Liver (tissue), 9 donors: ENCODE data around the gene HCRT. TPM values are rescaled to one million over a fixed set of nuclear protein-coding genes. Genes with fewer than 3 reads are reported as not detected.

ENCODE experiments used
- DNase-seq: peaks from one replicate; pipeline ENCODE4 v3.0.0-alpha.2; 2017; ENCODE audit warnings: low spot score
- H3K27ac ChIP-seq, 2 donors: one replicate each; pipeline ENCODE4 v1.7.0; 2013; ENCODE audit warnings: inconsistent platforms in 2 of 2, low read length in 2 of 2, control low read depth in 1 of 2, low read depth in 1 of 2, mild to moderate bottlenecking in 1 of 2
- H3K27me3 ChIP-seq, 4 donors: one replicate each; pipeline versions ENCODE4 v1.6.1 to v1.7.0; 2013; ENCODE audit warnings: low read length in 3 of 4, inconsistent platforms in 1 of 4, mild to moderate bottlenecking in 1 of 4, moderate library complexity in 1 of 4; ENCODE audit not compliant: control insufficient read depth in 4 of 4, insufficient read depth in 4 of 4
- H3K36me3 ChIP-seq, 4 donors: one replicate each; pipeline versions ENCODE4 v1.6.1 to v1.7.0; 2013; ENCODE audit warnings: low read length in 3 of 4, mild to moderate bottlenecking in 3 of 4, low read depth in 1 of 4, moderate library complexity in 1 of 4; ENCODE audit not compliant: control insufficient read depth in 4 of 4, insufficient read depth in 3 of 4
- H3K4me1 ChIP-seq, 4 donors: one replicate each; pipeline versions ENCODE4 v1.6.1 to v1.7.0; 2013; ENCODE audit warnings: low read length in 3 of 4, mild to moderate bottlenecking in 3 of 4, moderate library complexity in 1 of 4; ENCODE audit not compliant: control insufficient read depth in 4 of 4, insufficient read depth in 4 of 4
- H3K4me3 ChIP-seq, 3 donors: one replicate each; pipeline versions ENCODE4 v1.6.1 to v1.7.0; 2013; ENCODE audit warnings: low read length in 3 of 3, control low read depth in 1 of 3, low read depth in 1 of 3, mild to moderate bottlenecking in 1 of 3
- H3K9ac ChIP-seq, 2 donors: one replicate each; pipeline ENCODE4 v1.7.0; 2013; ENCODE audit warnings: low read length in 2 of 2, mild to moderate bottlenecking in 2 of 2, moderate library complexity in 2 of 2, control low read depth in 1 of 2, low read depth in 1 of 2
- H3K9me3 ChIP-seq, 4 donors: one replicate each; pipeline versions ENCODE4 v1.6.1 to v1.7.0; 2013; ENCODE audit warnings: low read length in 3 of 4; ENCODE audit not compliant: control insufficient read depth in 4 of 4
- FOXA2 ChIP-seq: IDR thresholded peaks from 2 replicates; pipeline ENCODE4 v1.6.1; 2016; ENCODE audit warnings: antibody characterized with exemption
- GABPA ChIP-seq, 2 donors: IDR thresholded peaks in 1 of 2; conservative IDR thresholded peaks in 1 of 2; 2 replicates each; pipeline ENCODE4 v1.6.1; 2016; ENCODE audit warnings: antibody characterized with exemption in 2 of 2, mild to moderate bottlenecking in 1 of 2, moderate library complexity in 1 of 2
- HNF4A ChIP-seq, 2 donors: conservative IDR thresholded peaks; 2 replicates each; pipeline ENCODE4 v1.6.1; 2016; ENCODE audit warnings: antibody characterized with exemption in 2 of 2, mild to moderate bottlenecking in 2 of 2
- HNF4G ChIP-seq: IDR thresholded peaks from 2 replicates; pipeline ENCODE4 v1.6.1; 2016; ENCODE audit warnings: antibody characterized with exemption
- JUND ChIP-seq, 2 donors: IDR thresholded peaks; 2 replicates each; pipeline ENCODE4 v1.6.1; 2016; ENCODE audit warnings: antibody characterized with exemption in 2 of 2
- RAD21 ChIP-seq, 2 donors: IDR thresholded peaks; 2 replicates each; pipeline ENCODE4 v1.6.1; 2016; ENCODE audit warnings: antibody characterized with exemption in 2 of 2, mild to moderate bottlenecking in 2 of 2
- RXRA ChIP-seq, 2 donors: IDR thresholded peaks; 2 replicates each; pipeline ENCODE4 v1.6.1; 2017 to 2018; ENCODE audit warnings: antibody characterized with exemption in 2 of 2, mild to moderate bottlenecking in 1 of 2
- SP1 ChIP-seq: IDR thresholded peaks from 2 replicates; pipeline ENCODE4 v1.6.1; 2018; ENCODE audit warnings: antibody characterized with exemption, mild to moderate bottlenecking
- TAF1 ChIP-seq: conservative IDR thresholded peaks from 2 replicates; pipeline ENCODE4 v1.6.1; 2016; ENCODE audit warnings: antibody characterized with exemption, mild to moderate bottlenecking
- YY1 ChIP-seq: IDR thresholded peaks from 2 replicates; pipeline ENCODE4 v1.6.1; 2016; ENCODE audit warnings: antibody characterized with exemption, mild to moderate bottlenecking
- WGBS: extraction: QIAGEN DNeasy Blood & Tissue Kit; methylation state at CpG from one replicate; pipeline ENCODE4 v1.1.7; 2013; 5-methylcytosine and 5-hydroxymethylcytosine counted together
- polyA plus RNA-seq, 2 donors: library from polyadenylated mRNA; stranded (reverse) in 1 of 2; unstranded in 1 of 2; fragments of 200-250 nt in 1 of 2; fragments of >200 nt in 1 of 2; fragmentation: Nextera tagmentation in 1 of 2; extraction: Ambion mirVana in 1 of 2; gene quantifications; one replicate each; pipeline versions ENCODE4 v1.2.1 to v1.2.3, GENCODE V29; 2013 to 2015
- total RNA-seq, 2 donors: library from RNA; depleted of rRNA; stranded (reverse); fragments of >200 nt; gene quantifications; one replicate each; pipeline ENCODE4 v1.2.3, GENCODE V29; 2014
- TF ChIP-seq, protein P1 (sequence below): IDR thresholded peaks from 2 replicates; pipeline ENCODE4 v1.6.1; 2016; ENCODE audit warnings: antibody characterized with exemption
- TF ChIP-seq, protein P2 (sequence below): fragments of 150-350 bp; IDR thresholded peaks from 2 replicates; pipeline ENCODE4 v1.5.1; 2017; ENCODE audit warnings: improper control_type of control experiment, low read depth, low read length; ENCODE audit not compliant: missing input control
- TF ChIP-seq, protein P3 (sequence below): IDR thresholded peaks from 2 replicates; pipeline ENCODE4 v1.6.1; 2016; ENCODE audit warnings: antibody characterized with exemption
- TF ChIP-seq, protein P4 (sequence below): IDR thresholded peaks from 2 replicates; pipeline ENCODE4 v1.6.1; 2016; ENCODE audit warnings: antibody characterized with exemption, mild to moderate bottlenecking
- donor health status: healthy.
- donor health status: healthy.
- donor health status: healthy.
- donor health status: healthy.
- donor health status: healthy.

HCRT gene
- total and polyA plus RNA-seq, 4 donors, result not detected

DNA sequence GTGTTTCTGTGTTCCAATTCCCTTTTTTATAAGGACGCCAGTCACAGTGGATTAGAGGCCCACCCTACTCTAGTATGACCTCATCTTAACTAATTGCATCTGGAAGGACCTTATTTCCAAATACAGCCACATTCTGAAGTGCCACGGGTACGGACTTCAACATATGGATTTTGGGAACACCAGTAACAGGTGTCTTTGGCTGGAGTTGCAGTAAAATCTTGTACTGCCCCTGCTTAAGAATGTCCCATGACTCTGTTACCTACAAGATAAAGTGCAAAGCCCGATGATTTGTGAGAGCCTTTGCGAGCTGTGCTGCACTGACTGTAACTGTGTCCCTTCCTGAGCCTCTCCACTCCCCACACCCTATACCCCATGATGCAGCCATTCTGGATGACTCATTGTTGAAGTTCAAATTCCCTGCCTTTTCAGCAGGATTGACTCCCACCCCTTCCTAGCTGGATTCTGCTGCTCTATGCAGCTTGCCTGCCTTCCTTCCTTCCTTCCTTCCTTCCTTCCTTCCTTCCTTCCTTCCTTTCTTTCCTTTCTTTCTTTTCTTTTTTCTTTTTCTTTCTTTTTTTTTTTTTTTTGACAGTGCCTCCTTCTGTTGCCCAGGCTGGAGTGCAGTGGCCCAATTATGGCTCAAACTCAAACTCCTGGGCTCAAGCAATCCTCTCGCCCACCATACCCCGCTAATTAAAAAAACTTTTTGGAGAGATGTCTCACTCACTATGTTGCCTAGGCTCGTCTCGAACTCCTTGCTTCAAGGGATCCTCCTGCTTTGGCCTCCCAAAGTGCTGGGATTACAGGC is 2.1 kb downstream of the HCRT start (continued):
- TF ChIP-seq HNF4A (conservative IDR thresholded peaks at IDR 0.05) (no peak), GABPA (IDR thresholded peaks at IDR 0.05 in 1 of 2, conservative IDR thresholded peaks at IDR 0.05 in 1 of 2) (no peak), TAF1 (no peak)
- TF ChIP-seq, protein P1, sequence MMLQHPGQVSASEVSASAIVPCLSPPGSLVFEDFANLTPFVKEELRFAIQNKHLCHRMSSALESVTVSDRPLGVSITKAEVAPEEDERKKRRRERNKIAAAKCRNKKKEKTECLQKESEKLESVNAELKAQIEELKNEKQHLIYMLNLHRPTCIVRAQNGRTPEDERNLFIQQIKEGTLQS, result no peak
- TF ChIP-seq, protein P2, sequence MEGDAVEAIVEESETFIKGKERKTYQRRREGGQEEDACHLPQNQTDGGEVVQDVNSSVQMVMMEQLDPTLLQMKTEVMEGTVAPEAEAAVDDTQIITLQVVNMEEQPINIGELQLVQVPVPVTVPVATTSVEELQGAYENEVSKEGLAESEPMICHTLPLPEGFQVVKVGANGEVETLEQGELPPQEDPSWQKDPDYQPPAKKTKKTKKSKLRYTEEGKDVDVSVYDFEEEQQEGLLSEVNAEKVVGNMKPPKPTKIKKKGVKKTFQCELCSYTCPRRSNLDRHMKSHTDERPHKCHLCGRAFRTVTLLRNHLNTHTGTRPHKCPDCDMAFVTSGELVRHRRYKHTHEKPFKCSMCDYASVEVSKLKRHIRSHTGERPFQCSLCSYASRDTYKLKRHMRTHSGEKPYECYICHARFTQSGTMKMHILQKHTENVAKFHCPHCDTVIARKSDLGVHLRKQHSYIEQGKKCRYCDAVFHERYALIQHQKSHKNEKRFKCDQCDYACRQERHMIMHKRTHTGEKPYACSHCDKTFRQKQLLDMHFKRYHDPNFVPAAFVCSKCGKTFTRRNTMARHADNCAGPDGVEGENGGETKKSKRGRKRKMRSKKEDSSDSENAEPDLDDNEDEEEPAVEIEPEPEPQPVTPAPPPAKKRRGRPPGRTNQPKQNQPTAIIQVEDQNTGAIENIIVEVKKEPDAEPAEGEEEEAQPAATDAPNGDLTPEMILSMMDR, result no peak

DNA sequence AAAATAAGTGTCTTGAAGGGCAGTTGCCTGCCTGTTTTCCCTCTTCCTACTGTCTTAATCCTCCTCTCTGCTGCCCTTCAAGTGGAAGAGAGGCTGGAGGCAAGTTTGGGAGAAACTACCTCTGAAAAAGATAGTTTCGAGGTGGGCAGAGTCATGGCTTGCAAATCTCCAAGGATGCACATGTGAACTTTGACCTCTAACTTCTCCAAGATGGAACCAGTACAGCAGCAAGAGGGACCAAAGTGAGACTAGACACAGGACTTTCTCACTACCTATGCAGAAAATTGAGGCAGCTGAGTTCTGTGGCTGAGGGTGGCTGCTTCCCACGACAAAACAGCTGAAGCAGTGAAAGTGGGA is 3.4 kb downstream of the HCRT start:
- H3K4me3 ChIP-seq, result no peak overlapping the region
- peaks cover 0 to 3% (median 0%) of the 10 kb centered on the region in 4 donors for H3K27me3 ChIP-seq
- H3K36me3 ChIP-seq, result no peaks in the 10 kb centered on the region
- TF ChIP-seq, protein P3, sequence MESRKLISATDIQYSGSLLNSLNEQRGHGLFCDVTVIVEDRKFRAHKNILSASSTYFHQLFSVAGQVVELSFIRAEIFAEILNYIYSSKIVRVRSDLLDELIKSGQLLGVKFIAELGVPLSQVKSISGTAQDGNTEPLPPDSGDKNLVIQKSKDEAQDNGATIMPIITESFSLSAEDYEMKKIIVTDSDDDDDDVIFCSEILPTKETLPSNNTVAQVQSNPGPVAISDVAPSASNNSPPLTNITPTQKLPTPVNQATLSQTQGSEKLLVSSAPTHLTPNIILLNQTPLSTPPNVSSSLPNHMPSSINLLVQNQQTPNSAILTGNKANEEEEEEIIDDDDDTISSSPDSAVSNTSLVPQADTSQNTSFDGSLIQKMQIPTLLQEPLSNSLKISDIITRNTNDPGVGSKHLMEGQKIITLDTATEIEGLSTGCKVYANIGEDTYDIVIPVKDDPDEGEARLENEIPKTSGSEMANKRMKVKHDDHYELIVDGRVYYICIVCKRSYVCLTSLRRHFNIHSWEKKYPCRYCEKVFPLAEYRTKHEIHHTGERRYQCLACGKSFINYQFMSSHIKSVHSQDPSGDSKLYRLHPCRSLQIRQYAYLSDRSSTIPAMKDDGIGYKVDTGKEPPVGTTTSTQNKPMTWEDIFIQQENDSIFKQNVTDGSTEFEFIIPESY, result no peak
- TF ChIP-seq RXRA (IDR thresholded peaks at IDR 0.05), result no peak
- TF ChIP-seq SP1, result no peak
- no peak for TF ChIP-seq RAD21 (IDR thresholded peaks at IDR 0.05)
- TF ChIP-seq, protein P2, result no peak
- no peak for TF ChIP-seq HNF4G
- no peak for TF ChIP-seq FOXA2
- no peak for TF ChIP-seq YY1
- no peak for TF ChIP-seq TAF1
- TF ChIP-seq, protein P4, sequence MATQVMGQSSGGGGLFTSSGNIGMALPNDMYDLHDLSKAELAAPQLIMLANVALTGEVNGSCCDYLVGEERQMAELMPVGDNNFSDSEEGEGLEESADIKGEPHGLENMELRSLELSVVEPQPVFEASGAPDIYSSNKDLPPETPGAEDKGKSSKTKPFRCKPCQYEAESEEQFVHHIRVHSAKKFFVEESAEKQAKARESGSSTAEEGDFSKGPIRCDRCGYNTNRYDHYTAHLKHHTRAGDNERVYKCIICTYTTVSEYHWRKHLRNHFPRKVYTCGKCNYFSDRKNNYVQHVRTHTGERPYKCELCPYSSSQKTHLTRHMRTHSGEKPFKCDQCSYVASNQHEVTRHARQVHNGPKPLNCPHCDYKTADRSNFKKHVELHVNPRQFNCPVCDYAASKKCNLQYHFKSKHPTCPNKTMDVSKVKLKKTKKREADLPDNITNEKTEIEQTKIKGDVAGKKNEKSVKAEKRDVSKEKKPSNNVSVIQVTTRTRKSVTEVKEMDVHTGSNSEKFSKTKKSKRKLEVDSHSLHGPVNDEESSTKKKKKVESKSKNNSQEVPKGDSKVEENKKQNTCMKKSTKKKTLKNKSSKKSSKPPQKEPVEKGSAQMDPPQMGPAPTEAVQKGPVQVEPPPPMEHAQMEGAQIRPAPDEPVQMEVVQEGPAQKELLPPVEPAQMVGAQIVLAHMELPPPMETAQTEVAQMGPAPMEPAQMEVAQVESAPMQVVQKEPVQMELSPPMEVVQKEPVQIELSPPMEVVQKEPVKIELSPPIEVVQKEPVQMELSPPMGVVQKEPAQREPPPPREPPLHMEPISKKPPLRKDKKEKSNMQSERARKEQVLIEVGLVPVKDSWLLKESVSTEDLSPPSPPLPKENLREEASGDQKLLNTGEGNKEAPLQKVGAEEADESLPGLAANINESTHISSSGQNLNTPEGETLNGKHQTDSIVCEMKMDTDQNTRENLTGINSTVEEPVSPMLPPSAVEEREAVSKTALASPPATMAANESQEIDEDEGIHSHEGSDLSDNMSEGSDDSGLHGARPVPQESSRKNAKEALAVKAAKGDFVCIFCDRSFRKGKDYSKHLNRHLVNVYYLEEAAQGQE, result no peak
- TF ChIP-seq GABPA (IDR thresholded peaks at IDR 0.05 in 1 of 2, conservative IDR thresholded peaks at IDR 0.05 in 1 of 2), result no peak
- TF ChIP-seq JUND (IDR thresholded peaks at IDR 0.05), result no peak
- H3K9me3 ChIP-seq, result no peaks in the 10 kb centered on the region
- H3K27ac ChIP-seq, result no peak overlapping the region
- H3K9ac ChIP-seq, result no peak overlapping the region
- no peak for DNase-seq
- WGBS, result 89% methylated on average over 2 of the region's 2 CpGs
- peaks cover 6 to 31% (median 17%) of the 10 kb centered on the region in 4 donors for H3K4me1 ChIP-seq
